Memory B cell (primary cell): ENCODE measurements around the gene GALNT12.

Experiments used
- ATAC-seq: fragments of 150-1000 bp; cut with Tn5 transposase; 2 replicates; pipeline ENCODE4 v1.10.0; 2021; ENCODE audit warnings: low read depth, mild to moderate bottlenecking, moderate library complexity
- DNase-seq, 2 donors: peaks; one replicate each; pipeline ENCODE4 v3.0.0; 2022; ENCODE audit warnings: low spot score in 2 of 2
- H3K27ac Mint-ChIP-seq: one replicate; pipeline ENCODE4 v1.8.0; 2022; ENCODE audit warnings: mild to moderate bottlenecking, moderate library complexity, mixed read lengths
- H3K27me3 Mint-ChIP-seq: one replicate; pipeline ENCODE4 v1.8.0; 2022; ENCODE audit warnings: mixed read lengths
- H3K36me3 Mint-ChIP-seq: one replicate; pipeline ENCODE4 v1.8.0; 2022; ENCODE audit warnings: mild to moderate bottlenecking, mixed read lengths
- H3K4me1 Mint-ChIP-seq: one replicate; pipeline ENCODE4 v1.8.0; 2022; ENCODE audit warnings: mixed read lengths
- H3K4me3 Mint-ChIP-seq: one replicate; pipeline ENCODE4 v1.8.0; 2022; ENCODE audit warnings: mild to moderate bottlenecking, moderate library complexity, mixed read lengths
- H3K9me3 Mint-ChIP-seq: one replicate; pipeline ENCODE4 v1.8.0; 2022; ENCODE audit warnings: mixed read lengths

The GALNT12 gene

DNA sequence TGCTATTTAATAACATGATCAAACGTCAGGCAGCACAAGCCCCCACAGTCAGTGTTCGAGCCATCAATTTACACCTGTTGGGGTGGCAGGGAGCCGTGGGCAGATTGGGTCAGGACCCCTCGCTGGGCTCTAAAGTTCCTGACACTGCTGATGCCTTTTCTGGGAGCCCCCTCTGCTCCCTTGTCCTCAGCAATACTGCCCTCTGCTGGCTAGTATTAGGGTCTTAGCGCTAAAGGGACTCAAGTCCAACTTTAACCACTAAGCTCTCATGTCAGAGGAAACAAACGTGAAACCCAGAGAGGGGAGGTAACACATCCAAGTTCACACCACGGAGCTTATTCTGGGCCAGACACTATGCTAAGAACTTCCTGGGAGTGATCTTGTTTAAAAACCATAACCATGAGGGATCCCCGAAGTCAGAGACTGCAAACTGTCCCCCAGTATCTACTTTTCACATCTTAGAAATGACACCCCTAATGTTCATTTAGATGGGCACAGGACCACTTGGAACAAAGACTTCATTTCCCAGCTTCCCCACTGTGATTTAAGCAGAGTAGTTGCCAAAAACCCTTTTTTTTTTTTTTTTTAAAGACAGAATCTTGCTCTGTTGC, 31.5 kb upstream of the GALNT12 start:
- peak; percentile 36 to 38 for DNase-seq
- no peaks in the 10 kb centered on the region for H3K27me3 Mint-ChIP-seq
- no peaks in the 10 kb centered on the region for H3K4me1 Mint-ChIP-seq
- H3K4me3 Mint-ChIP-seq = no peak overlapping the region
- H3K36me3 Mint-ChIP-seq = peaks cover 28% of the 10 kb centered on the region
- no peak overlapping the region for H3K27ac Mint-ChIP-seq
- ATAC-seq = peak; percentile 64
- no peaks in the 10 kb centered on the region for H3K9me3 Mint-ChIP-seq

DNA sequence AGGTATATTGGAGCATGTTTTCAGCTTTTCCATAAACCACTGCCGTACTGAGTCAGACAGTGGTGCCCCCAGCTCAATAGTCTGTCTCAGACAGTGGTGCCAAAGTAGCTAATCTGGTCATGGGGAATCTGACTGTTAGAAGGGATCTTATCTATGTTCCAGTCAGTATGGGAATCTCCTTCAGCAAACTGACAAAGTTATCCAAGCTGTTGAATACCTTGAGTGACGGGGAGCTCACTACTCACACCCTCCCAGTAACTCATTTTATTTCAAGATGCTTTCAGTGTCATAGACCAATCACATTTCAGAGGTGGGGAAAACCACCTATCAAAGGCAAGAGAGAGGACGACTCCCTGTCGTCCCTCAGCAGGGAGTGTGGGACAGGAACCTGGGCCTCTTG, 29.9 kb upstream of the GALNT12 start:
- H3K36me3 Mint-ChIP-seq = peaks cover 25% of the 10 kb centered on the region
- no peaks in the 10 kb centered on the region for H3K9me3 Mint-ChIP-seq
- ATAC-seq (no peak), DNase-seq (no peak)
- H3K4me3 Mint-ChIP-seq = no peak overlapping the region
- H3K27me3 Mint-ChIP-seq = no peaks in the 10 kb centered on the region
- H3K27ac Mint-ChIP-seq = no peak overlapping the region
- H3K4me1 Mint-ChIP-seq = no peaks in the 10 kb centered on the region

DNA sequence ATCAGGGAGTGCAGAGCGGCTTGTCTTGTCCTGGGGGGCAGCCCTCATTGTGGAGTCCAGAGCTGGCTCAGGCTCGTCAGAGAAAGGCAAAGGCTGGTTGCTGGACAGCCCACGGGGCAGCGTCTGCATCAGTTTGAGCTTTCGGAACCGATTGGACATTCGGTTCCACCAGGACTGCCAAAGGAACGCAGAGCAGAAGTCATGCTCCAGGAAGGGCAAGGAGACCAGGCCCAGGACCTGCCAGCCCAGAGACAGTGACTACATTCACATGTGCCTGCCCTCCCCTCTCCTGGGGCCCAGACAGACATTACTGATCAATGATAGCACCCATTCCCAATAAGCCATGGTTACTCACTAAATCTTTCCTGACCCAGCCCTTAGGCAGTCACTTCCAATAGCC, 29.2 kb upstream of the GALNT12 start:
- no peaks in the 10 kb centered on the region for H3K9me3 Mint-ChIP-seq
- DNase-seq = no peak
- no peaks in the 10 kb centered on the region for H3K4me1 Mint-ChIP-seq
- H3K36me3 Mint-ChIP-seq = peaks cover 21% of the 10 kb centered on the region
- no peak for ATAC-seq
- H3K27me3 Mint-ChIP-seq = no peaks in the 10 kb centered on the region
- no peak overlapping the region for H3K4me3 Mint-ChIP-seq
- H3K27ac Mint-ChIP-seq = no peak overlapping the region

DNA sequence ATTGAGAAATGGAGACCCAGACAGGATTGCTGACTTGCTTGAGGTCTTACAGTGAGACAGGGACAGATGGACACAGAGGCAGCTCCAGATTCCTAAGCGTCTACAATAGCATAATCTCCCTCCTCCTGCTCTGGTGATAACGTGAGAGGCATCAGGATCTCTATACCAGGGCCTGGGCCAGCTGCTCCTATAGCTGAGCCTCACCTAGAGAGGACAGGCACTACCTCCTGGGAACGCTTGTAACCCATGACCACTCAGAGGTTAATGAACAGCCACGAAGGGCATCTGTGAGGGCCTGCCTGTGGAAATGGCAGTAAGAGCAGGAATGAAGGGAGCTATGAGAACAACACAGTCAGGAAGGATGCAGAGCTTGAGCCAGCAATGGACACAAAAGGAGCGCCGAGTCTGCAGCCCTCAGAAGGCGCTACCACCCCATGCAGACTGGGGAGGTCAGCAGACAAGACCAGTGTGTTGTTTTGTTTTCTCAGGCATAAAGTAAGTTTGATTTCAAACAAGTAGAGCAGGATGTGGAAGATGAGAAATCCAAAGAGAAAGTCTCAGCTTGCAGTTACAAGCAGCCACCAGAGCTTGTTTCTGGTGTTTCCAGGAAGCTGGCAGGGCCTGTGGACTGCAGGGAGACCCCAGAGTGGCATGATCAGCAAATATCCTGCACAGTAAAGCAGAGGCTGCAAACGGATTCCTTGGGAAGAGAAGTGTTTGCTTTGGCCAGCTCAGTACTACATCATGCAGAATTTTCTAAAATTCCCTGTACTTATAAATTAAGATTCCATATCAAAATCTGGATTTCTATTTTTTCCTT, 28.5 kb upstream of the GALNT12 start:
- no peaks in the 10 kb centered on the region for H3K4me1 Mint-ChIP-seq
- no peak for DNase-seq
- no peak overlapping the region for H3K4me3 Mint-ChIP-seq
- H3K27me3 Mint-ChIP-seq = no peaks in the 10 kb centered on the region
- H3K27ac Mint-ChIP-seq = no peak overlapping the region
- no peaks in the 10 kb centered on the region for H3K9me3 Mint-ChIP-seq
- H3K36me3 Mint-ChIP-seq = peaks cover 16% of the 10 kb centered on the region
- ATAC-seq = no peak

DNA sequence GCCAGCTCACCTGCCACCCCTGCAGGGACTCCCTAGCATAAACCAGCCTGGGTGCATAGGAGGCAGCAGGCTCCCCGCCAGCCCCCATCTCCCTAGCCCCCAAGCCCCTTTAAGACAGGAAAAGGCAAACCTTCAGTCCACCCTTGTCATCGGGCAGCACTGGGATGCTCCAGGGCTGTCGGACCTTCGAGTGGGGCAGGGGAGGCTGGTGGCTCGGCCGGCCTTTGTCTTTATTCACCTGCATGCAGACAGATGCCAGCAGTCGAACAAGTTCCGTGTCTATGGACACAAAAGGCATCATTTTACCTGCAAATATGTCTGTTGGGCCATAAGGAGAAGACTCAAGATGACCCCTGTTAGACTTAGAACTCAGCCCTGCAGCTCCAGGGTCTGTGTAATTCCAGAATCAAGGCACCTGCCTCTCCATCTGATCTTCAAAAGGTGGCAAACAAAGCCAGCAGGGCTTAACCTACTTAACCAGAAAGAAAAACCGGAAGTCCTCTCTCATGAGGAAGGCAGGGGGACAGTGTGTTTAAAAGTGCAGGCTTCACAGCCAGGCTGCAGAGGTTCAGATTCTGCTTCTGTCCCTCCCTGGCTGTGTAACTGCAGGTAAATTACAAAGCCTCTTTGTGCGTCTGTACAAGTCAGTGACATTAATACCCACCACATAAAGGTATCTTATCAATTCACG, 27.3 kb upstream of the GALNT12 start:
- no peak overlapping the region for H3K4me3 Mint-ChIP-seq
- DNase-seq (no peak), ATAC-seq (no peak)
- no peak overlapping the region for H3K27ac Mint-ChIP-seq
- no peaks in the 10 kb centered on the region for H3K27me3 Mint-ChIP-seq
- H3K9me3 Mint-ChIP-seq = no peaks in the 10 kb centered on the region
- peaks cover 18% of the 10 kb centered on the region for H3K36me3 Mint-ChIP-seq
- H3K4me1 Mint-ChIP-seq = no peaks in the 10 kb centered on the region

DNA sequence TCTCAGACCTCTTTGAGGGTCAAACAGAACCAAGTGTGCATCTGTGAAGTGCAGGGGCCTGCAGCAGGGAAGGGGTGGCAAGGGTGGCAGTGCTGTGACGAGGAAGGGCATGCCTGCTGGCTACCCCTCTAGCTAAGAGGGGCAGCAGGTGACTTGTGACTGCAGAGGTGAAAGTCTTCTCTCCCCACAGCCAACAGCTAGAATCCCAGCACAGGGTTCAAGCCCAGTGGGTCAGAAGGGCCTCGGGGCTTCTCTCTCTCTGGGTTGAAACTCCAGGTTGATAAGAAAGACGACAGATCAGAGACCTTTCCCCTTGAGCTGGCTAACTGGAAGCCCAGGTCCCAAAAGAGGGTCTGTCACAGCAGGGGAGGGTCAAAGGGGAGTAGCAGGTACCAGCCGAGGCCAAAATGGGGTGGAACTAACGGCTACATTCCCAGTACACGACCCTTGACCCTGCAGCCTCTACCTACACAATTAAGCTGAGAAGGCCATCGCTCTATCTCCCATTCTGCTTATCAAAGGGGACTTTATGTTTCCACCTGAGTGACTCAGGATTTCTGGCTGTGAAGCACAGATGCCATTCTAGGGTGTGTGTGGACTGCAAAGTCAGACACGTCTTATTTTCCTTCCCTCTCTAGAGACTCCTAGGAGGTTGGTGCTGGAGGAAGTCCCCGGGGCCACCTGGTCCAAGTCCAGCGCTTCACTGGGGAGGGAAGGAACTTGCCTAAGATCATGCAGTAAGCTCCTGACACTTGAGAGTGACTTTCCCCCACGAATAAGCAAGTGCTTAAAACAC, 25.7 kb upstream of the GALNT12 start:
- no peaks in the 10 kb centered on the region for H3K4me1 Mint-ChIP-seq
- no peak for DNase-seq
- H3K9me3 Mint-ChIP-seq = no peaks in the 10 kb centered on the region
- H3K36me3 Mint-ChIP-seq = peaks cover 18% of the 10 kb centered on the region
- H3K27ac Mint-ChIP-seq = no peak overlapping the region
- H3K27me3 Mint-ChIP-seq = no peaks in the 10 kb centered on the region
- no peak for ATAC-seq
- H3K4me3 Mint-ChIP-seq = no peak overlapping the region

DNA sequence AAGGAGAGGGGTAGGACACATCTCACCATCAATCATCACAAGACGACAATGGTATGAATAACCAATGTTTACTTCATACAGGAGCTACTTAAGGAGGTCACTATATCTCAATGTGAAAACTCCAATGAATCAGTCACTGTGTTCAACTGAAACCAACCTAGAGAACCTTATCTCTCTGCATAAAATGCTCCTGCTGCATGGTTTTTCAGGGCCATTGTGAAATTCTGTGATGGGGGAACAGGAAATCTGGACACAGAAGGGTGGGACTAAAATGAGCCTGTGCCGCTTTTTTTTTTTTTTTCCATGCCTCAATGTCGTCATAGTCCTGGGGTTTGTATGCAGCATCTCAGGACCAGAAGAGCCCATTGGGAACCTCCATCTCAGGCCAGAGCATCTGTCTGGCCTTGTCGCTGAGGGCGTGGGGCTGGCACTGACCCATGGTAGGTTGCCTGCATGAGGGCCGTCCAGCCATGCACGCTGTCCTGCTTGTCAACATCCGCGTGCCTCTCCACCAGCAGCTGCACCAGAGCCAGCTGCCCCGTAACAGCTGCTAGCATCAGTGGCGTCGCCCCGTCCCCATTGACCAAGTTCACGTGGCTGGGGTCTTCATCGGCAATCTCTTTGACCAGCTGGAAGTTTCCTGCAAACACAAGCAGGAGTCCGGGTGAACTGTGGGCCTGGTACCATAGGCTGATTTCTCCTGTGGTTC, 23.8 kb upstream of the GALNT12 start:
- H3K9me3 Mint-ChIP-seq = no peaks in the 10 kb centered on the region
- ATAC-seq (no peak), DNase-seq (no peak)
- H3K27ac Mint-ChIP-seq = no peak overlapping the region
- no peaks in the 10 kb centered on the region for H3K27me3 Mint-ChIP-seq
- no peaks in the 10 kb centered on the region for H3K4me1 Mint-ChIP-seq
- H3K4me3 Mint-ChIP-seq = no peak overlapping the region
- H3K36me3 Mint-ChIP-seq = peaks cover 14% of the 10 kb centered on the region

DNA sequence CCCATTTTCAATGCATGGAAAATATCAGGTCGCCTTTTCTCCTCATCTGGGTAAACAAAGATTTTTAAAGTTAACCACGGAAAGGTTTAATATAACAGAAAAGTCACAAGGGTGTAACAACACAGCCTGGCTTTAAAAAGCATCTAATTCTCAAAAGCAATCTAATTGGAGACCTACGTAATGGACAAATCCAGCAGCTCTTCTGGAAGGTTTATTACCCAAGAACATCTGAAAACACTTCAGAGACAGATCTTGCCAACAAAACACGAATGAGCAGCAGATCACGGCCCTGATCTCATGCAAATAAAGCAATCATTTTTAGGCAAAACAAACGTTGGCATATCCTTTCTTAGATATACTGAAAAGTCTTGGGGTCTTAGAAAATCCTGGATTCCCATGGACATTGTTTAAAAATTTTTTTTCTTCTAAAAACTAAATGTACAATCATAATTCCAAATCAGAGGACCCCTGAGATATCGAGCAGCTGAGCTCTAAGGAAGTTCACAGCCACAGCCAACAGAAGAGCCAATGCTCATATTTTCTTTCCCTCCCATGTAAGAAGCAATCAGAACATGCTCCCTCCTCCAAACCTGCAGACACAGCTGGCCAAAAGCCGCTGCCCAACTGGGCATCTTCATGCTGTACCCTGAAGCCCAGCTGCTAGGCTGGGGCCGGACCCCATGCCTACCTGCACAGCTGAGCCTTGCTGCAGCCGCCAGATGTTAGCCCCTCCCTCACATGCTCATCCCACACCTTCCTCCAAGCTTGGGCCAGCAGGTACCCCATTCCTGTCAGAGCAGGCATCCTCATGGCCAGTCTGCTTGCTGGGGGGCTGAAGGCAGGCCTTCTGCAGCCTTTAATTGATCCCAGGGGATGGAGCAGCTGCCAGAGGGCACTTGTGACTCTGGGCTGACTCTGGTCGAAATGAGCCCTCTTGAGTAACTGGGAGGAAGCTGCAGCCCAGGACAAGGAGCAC, 22.4 kb upstream of the GALNT12 start:
- no peaks in the 10 kb centered on the region for H3K27me3 Mint-ChIP-seq
- H3K36me3 Mint-ChIP-seq = peaks cover 14% of the 10 kb centered on the region
- no peak for ATAC-seq
- no peaks in the 10 kb centered on the region for H3K4me1 Mint-ChIP-seq
- no peak for DNase-seq
- no peaks in the 10 kb centered on the region for H3K9me3 Mint-ChIP-seq
- no peak overlapping the region for H3K4me3 Mint-ChIP-seq
- no peak overlapping the region for H3K27ac Mint-ChIP-seq

DNA sequence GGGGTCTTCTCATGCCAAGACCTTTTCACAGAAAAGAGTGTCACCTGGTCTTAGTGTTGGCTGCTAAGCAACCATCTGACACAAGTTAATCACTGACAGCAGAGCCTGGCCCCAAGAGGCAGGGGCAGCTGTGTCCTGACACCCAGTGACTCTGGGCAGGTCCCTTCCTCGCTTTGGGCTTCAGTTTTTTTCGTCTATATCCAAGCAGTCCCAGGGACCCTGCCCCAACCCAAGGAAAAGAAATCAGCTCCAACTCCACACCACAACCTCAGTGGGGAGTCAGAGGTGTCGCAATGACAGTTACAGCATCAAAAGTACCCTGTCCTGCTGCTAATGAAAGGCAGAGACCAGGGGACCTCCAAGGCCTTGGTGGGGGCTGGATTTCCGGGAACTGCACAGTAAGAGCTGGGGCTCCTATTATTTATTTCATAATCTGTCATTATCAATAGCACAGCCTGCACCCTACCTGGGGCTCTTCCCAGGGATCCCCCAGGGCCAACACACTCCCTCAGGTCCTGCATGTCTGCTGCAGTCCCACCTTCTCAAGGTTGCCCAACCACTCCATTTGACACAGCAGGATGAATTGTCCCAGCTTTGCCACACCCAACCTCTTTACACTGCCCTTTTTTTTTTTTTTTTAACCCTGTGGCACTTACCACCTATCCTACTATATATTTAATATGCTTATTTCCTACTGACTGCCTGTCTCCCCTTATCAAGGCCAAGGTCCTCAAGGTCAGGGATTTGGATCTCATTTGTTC, 20.5 kb upstream of the GALNT12 start:
- ATAC-seq = no peak
- Mint-ChIP-seq H3K27me3 (no peaks in the 10 kb centered on the region), H3K36me3 (peaks cover 12% of the 10 kb centered on the region), H3K4me1 (peaks cover 1% of the 10 kb centered on the region), H3K9me3 (no peaks in the 10 kb centered on the region), H3K27ac (no peak overlapping the region), H3K4me3 (no peak overlapping the region)
- no peak for DNase-seq

DNA sequence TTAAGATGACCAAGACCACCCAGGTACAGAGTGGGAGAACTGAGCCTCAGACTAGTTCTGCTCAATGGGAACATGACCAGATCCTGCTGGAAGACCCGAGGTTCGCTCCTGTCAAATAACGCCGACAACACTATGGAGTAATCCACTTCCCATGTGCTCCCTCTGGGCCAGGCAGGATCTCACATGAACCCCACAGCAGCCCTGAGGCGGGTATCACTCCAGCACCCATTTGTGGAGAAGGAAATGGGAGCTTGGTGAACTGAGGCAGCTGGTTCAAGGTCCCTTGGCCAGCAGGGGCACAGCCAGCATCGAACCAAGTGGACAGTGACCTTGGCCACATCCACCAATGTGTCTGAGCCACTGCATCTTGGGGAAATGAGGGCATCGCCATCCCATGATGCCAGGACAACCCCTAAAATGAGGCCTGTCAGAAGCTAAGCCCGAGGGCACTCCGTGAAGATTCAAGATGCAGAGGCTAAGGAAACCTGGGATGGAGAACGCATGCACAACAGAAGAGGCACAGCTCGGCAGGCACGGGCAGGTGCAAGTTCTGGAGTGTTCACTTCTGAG, 19.6 kb upstream of the GALNT12 start:
- Mint-ChIP-seq H3K4me1 (peaks cover 6% of the 10 kb centered on the region), H3K36me3 (peaks cover 6% of the 10 kb centered on the region), H3K4me3 (no peak overlapping the region), H3K27ac (no peak overlapping the region), H3K27me3 (no peaks in the 10 kb centered on the region), H3K9me3 (no peaks in the 10 kb centered on the region)
- DNase-seq (no peak), ATAC-seq (no peak)

DNA sequence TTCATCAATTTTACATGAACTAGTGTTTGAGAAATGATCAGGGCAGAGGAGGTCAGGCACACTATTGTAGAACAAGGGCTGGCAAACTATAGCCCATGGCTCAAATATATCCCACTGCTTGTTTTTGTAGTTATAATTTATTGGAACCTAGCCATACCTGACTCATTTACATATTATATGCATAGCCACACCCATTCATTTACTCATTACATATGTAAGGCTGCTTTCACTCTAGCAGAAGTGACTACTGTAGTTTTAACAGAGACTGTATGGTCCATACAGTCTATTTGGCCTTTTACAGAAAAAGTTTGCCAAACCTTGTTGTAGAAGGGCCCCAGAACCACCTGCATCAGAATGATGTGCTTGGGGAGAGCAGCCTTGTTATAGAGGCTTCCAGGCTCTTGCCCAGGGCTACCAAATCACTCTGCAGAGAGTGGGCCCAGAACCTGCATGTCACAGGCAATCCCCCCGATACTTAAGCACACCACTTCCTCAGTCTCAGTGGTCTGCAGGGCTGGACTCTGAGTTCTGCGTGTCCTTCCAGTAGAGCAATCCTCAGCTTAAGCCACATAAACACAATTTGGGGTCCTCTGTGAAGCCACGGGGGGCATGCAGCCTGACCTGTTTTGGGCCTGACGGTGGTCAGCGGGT, 17.9 kb upstream of the GALNT12 start:
- H3K4me3 Mint-ChIP-seq = no peak overlapping the region
- peaks cover 2% of the 10 kb centered on the region for H3K36me3 Mint-ChIP-seq
- H3K9me3 Mint-ChIP-seq = no peaks in the 10 kb centered on the region
- H3K27me3 Mint-ChIP-seq = no peaks in the 10 kb centered on the region
- ATAC-seq = no peak
- no peak overlapping the region for H3K27ac Mint-ChIP-seq
- DNase-seq = no peak
- peaks cover 10% of the 10 kb centered on the region for H3K4me1 Mint-ChIP-seq
